Measurements from ENCODE around the gene MN1.

Gene MN1

DNA sequence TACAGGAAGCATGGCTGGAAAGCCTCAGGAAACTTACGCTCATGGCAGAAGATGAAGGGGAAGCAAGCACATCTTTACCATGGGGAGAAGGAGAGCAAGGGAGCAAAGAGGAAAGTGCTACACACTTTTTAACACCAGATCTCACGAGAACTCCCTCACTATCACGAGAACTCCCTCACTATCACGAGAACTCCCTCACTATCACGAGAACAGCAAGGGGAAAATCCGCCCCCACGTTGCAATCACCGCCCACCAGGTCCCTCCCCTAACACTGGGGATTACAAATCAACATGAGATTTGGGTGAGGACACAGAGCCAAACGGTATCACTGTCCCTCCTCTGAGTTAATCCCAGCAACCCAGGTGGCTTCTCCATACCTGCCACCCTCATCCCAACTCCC, 84.5 kb downstream of the MN1 start:
- TF ChIP-seq, protein P1, sequence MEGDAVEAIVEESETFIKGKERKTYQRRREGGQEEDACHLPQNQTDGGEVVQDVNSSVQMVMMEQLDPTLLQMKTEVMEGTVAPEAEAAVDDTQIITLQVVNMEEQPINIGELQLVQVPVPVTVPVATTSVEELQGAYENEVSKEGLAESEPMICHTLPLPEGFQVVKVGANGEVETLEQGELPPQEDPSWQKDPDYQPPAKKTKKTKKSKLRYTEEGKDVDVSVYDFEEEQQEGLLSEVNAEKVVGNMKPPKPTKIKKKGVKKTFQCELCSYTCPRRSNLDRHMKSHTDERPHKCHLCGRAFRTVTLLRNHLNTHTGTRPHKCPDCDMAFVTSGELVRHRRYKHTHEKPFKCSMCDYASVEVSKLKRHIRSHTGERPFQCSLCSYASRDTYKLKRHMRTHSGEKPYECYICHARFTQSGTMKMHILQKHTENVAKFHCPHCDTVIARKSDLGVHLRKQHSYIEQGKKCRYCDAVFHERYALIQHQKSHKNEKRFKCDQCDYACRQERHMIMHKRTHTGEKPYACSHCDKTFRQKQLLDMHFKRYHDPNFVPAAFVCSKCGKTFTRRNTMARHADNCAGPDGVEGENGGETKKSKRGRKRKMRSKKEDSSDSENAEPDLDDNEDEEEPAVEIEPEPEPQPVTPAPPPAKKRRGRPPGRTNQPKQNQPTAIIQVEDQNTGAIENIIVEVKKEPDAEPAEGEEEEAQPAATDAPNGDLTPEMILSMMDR (conservative IDR thresholded peaks at IDR 0.05; ENCODE audit: control insufficient read depth, insufficient read depth, low read depth, low read length), result no peak
- no peak for DNase-seq (ENCODE audit: low read depth)
- H3K4me3 ChIP-seq (ENCODE audit: control insufficient read depth, low read depth, low read length), result no peak overlapping the region

DNA sequence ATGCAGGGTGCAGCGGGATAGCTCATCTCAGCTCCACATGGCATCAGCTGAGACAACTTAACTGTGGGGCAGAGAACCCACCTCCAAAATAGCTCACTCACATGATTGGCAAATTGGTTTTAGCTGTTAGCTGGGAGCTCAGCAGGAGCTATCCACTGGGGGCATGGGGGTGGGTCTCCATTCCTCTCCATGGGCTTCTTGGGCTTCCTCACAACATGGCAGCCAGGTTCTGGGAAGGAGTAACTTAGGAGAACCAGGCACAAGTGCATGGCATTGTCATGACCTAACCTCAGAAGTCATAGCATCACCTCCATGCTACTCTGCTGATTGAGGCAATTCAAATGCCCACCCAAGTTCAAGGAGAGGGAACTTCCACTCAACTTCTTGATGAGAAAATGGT, 85.5 kb downstream of the MN1 start:
- DNase-seq (ENCODE audit: low read depth), result no peak
- H3K4me3 ChIP-seq (ENCODE audit: control insufficient read depth, low read depth, low read length), result no peak overlapping the region
- TF ChIP-seq, protein P1 (conservative IDR thresholded peaks at IDR 0.05; ENCODE audit: control insufficient read depth, insufficient read depth, low read depth, low read length), result no peak

DNA sequence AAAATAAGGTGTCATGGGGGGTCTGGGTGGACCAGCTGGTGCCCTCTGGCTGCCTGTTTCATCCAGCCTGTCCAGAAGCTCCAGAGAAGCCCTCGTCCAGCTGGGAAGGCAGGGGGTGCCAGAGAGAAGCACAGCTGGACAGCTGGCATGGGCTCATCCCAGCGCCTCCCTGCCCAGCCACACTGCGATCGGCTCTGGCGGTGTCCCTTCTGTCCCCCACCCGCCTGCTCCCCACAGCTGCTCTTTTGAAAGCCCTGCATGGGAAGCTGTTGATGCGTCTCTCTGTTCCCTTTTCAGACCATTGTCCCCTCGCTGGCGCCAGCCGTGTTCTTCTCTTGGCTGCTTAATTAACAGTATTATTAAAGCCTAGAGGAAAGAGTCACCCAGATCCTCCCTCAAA, 86.5 kb downstream of the MN1 start:
- TF ChIP-seq, protein P1 (conservative IDR thresholded peaks at IDR 0.05; ENCODE audit: control insufficient read depth, insufficient read depth, low read depth, low read length), result no peak
- H3K4me3 ChIP-seq (ENCODE audit: control insufficient read depth, low read depth, low read length), result no peak overlapping the region
- no peak for DNase-seq (ENCODE audit: low read depth)

DNA sequence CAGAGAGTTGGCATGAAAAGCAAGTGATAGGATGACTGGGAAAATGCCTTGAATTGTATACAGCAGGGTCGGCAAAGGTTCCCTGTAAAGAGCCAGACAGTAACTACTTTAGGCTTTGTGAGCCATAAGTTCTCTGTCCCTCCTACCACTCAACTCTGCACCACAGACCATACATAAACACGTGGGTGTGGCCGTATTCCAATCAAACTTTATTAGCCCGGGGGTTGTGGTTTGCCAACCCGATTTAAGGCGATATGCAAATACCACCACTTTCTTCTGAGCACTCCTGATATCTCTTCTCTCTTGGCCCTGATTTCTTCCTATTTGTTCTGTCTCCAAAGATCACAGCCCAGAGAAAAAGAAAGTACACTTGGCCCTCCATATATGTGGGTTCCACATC, 87.5 kb downstream of the MN1 start:
- TF ChIP-seq, protein P1 (conservative IDR thresholded peaks at IDR 0.05; ENCODE audit: control insufficient read depth, insufficient read depth, low read depth, low read length), result no peak
- DNase-seq (ENCODE audit: low read depth), result no peak

DNA sequence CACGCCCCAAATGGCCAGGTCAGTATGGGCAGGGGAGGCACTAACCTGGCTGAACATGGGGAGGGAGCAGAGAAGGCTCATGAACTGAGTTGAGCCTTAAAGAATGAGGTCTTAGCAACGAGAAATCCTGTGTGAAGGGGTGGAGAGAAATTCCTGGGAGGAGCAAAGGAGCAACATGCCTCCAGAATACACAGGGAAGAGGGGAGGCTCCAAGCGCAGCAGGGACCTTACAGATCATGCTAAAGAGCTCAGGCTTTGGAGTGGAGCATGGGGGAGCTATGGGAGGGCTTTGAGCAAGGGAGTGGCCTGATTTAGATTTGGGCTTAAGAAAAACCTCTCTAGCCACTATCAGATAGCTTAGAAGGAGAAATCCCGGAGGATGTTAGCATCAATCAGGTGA, 88.1 kb downstream of the MN1 start:
- no peak for DNase-seq (ENCODE audit: low read depth)
- TF ChIP-seq, protein P1 (conservative IDR thresholded peaks at IDR 0.05; ENCODE audit: control insufficient read depth, insufficient read depth, low read depth, low read length), result no peak
- no peak overlapping the region for H3K4me3 ChIP-seq (ENCODE audit: control insufficient read depth, low read depth, low read length)

More for the DNA sequence above, 87.5 kb downstream of the MN1 start:
- no peak overlapping the region for H3K4me3 ChIP-seq (ENCODE audit: control insufficient read depth, low read depth, low read length)

DNA sequence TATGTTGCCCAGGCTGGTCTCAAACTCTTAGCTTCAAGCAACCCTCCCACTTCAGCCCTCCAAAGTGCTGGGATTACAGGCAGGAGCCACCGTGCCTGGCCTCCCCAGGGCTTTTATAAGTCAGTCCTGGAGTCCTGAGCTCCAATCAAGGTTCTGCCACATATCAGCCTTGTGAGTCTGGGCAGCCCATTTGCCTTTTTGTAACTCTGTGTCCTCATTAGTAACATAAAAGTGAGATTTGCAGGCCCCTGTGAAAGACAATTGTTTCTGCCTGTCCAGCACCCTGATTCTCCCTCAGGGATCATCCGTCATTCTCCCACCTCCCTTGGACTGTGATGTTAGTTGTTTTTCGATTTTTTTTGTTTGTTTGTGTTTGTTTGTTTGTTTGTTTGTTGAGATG, 89.8 kb downstream of the MN1 start:
- H3K4me3 ChIP-seq (ENCODE audit: control insufficient read depth, low read depth, low read length), result no peak overlapping the region
- no peak for DNase-seq (ENCODE audit: low read depth)
- TF ChIP-seq, protein P1 (conservative IDR thresholded peaks at IDR 0.05; ENCODE audit: control insufficient read depth, insufficient read depth, low read depth, low read length), result no peak

DNA sequence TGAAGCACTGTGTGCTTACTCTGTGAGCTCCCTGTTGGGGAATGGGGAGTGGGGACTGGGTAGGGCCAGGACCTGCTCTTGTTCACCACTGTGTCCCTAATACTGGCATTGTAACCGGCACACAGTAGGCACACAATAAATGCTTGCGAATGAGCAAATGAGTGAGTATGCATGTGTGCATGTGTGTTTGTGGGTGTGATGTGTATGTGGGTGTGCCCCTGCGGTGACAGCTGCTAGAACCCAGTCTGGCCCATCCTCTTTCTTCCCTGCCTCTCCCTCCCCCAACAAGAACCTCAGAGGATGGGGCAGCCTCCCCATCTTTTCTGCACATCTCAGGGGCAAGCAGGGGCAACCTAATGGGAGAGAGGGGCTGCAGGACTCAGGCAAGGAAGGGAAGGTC, 90.5 kb downstream of the MN1 start:
- TF ChIP-seq, protein P1 (conservative IDR thresholded peaks at IDR 0.05; ENCODE audit: control insufficient read depth, insufficient read depth, low read depth, low read length), result no peak
- no peak for DNase-seq (ENCODE audit: low read depth)
- no peak overlapping the region for H3K4me3 ChIP-seq (ENCODE audit: control insufficient read depth, low read depth, low read length)

Measured in fibroblast of mammary gland (primary cell).